GM18907 (cell line): ENCODE results near the gene ZDHHC24.

ENCODE experiments used
- ATAC-seq: cut with Tn5 transposase; IDR thresholded peaks from one replicate; pipeline ENCODE4 v1.9.1; 2021; ENCODE audit warnings: mild to moderate bottlenecking, moderate library complexity; ENCODE audit not compliant: unreplicated experiment

ZDHHC24 gene

DNA sequence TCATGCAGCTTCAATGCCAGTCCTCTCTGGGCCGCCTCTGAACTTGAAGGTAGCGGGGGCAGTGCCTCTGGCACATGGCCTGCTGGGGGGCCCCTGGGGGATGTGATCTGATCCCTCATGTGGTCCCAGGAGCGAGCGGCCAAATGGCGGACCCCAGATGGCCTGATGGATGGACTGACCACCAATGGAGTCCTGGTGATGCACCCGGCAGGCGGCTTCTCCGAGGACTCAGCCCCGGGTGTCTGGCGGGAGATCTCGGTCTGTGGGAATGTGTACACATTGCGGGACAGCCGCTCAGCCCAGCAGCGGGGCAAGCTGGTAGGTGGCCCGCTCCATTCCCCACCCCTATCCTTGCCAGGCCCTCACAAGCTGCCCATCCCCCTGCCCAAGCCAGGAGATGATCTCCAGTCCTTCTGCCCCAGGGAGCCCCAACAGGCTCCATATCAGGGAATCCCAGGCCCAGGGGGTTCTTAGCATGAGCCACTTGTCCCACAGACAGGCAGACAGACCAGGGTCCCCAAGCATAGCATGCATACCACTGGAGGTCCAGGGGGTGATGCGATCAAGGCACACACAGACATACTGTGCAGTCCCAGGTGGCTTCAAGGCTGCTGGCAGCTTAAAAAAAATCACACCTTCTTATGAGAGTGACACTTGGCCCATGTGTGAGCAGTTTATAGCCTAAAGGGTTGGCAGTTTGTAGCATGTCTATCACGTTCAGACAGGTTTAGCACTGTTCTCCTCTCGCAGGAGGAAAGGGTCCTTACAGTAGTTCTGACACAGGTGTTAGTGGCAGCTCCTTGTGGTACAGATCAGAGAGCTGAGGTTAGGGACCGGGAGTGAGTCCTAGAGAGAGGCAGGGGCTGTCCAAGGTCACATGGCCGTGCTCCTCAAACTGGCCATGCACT lies 72.0 kb downstream of the ZDHHC24 start:
- no peak for ATAC-seq

- no peak for ATAC-seq
Measured at GRCh38 chr11:66473167-66473566, 72.7 kb downstream of the ZDHHC24 start.

DNA sequence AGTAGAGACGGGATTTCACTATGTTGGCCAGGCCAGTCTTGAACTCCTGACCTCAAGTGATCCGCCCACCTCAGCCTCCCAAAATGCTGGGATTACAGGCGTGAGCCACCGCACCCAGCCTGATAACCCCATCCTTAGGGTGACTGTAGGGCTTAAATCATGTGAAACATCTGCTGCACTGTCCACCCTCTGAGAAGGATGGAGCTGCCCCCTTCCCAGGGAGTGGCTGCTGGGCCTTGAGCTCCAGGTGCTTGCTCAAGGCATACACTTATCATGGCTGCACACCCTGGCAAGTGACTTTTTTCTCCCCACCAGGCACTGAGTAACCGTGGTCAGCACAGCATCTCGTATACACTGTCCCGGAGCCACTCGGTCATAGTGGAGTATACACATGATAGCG lies 73.8 kb downstream of the ZDHHC24 start:
- ATAC-seq = no peak

DNA sequence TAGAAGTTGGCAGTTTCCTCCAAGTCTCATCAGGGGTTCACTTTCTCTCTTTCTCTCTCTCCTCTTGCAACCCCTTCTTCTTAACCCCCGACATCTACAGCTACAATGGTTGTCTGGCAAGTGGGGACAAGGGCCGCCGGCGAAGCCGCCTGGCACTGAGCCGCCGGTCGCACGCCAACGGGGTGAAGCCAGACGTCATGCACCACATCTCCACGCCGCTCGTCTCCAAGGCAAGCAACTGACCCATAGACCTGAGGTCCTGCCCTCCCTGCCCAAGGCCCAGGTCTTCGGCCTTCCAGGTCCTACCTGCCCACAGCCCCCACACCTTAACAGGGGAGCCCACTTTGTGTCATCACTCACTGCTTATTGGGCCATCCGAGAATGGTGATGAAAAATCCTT lies 74.7 kb downstream of the ZDHHC24 start:
- no peak for ATAC-seq
